AG10803 (cell line): ENCODE results near the gene TMEM132C.

ENCODE experiments used
- DNase-seq: peaks from one replicate; pipeline ENCODE4 v3.0.0; 2010; ENCODE audit warnings: low read depth
- H3K4me3 ChIP-seq: 2 replicates; pipeline ENCODE4 v1.5.1; 2011; ENCODE audit warnings: mild to moderate bottlenecking, low read length, control low read depth
- CTCF ChIP-seq: conservative IDR thresholded peaks from 2 replicates; pipeline ENCODE4 v1.5.1; 2011; ENCODE audit warnings: mild to moderate bottlenecking, low read length, control low read depth, inconsistent platforms

The TMEM132C gene

GRCh38 chr12:128402486-128403243 lies 135.7 kb downstream of the TMEM132C start:
- DNase-seq: no peak
- no peak for TF ChIP-seq CTCF
- H3K4me3 ChIP-seq: no peak overlapping the region

GRCh38 chr12:128408669-128409068 lies 141.7 kb downstream of the TMEM132C start:
- no peak for TF ChIP-seq CTCF
- DNase-seq: no peak
- H3K4me3 ChIP-seq: no peak overlapping the region

GRCh38 chr12:128415036-128415560 lies 148.1 kb downstream of the TMEM132C start:
- no peak overlapping the region for H3K4me3 ChIP-seq
- no peak for TF ChIP-seq CTCF
- no peak for DNase-seq

- no peak for TF ChIP-seq CTCF
- no peak overlapping the region for H3K4me3 ChIP-seq
- DNase-seq: no peak
Observed at GRCh38 chr12:128418944-128419343, 152.0 kb downstream of the TMEM132C start.

- no peak for DNase-seq
- no peak overlapping the region for H3K4me3 ChIP-seq
- TF ChIP-seq CTCF: no peak
Observed at GRCh38 chr12:128420163-128420562, 153.2 kb downstream of the TMEM132C start.

GRCh38 chr12:128421375-128421774 lies 154.4 kb downstream of the TMEM132C start:
- TF ChIP-seq CTCF: no peak
- no peak overlapping the region for H3K4me3 ChIP-seq
- DNase-seq: no peak

GRCh38 chr12:128423205-128423604 lies 156.2 kb downstream of the TMEM132C start:
- no peak overlapping the region for H3K4me3 ChIP-seq
- no peak for DNase-seq
- no peak for TF ChIP-seq CTCF
